ENCODE results near the gene ZNF2.

- TF ChIP-seq CTCF (IDR thresholded peaks at IDR 0.05; ENCODE audit: low read depth, low read length) (no peak), EZH2phosphoT487 (IDR thresholded peaks at IDR 0.05; ENCODE audit: low read depth) (no peak)
Observed at GRCh38 chr2:95165371-95166064, at the start of gene ZNF2.

Data from OCI-LY3 (cell line).